Ovary (tissue), 9 donors: ENCODE results near the gene NGEF. TPM values are rescaled to one million over a fixed set of nuclear protein-coding genes. Genes with fewer than 3 reads are reported as not detected.

Experiments used
- DNase-seq, 5 donors: peaks; one replicate each; pipeline ENCODE4 v3.0.0-alpha.2; 2019 to 2020
- H3K27ac ChIP-seq, 2 donors: fragments of 200-600 bp; one replicate each; pipeline versions ENCODE4 v1.5.1 to v1.8.0; 2019 to 2022
- H3K27me3 ChIP-seq: fragments of 200-600 bp; one replicate; pipeline ENCODE4 v1.8.0; 2022
- H3K36me3 ChIP-seq: fragments of 200-600 bp; sonication (generic); one replicate; pipeline ENCODE4 v1.5.1; 2019
- H3K4me1 ChIP-seq: one replicate; pipeline ENCODE4 v1.8.1; 2013; ENCODE audit warnings: mild to moderate bottlenecking, moderate library complexity; ENCODE audit not compliant: insufficient read depth
- H3K4me3 ChIP-seq: fragments of 200-600 bp; sonication (generic); one replicate; pipeline ENCODE4 v1.5.1; 2017
- H3K9me3 ChIP-seq, 2 donors: fragments of 200-600 bp in 1 of 2; sonication (generic) in 1 of 2; one replicate each; pipeline versions ENCODE4 v1.5.1 to v1.8.1; 2013 to 2019; ENCODE audit warnings: mild to moderate bottlenecking in 1 of 2, moderate library complexity in 1 of 2
- CTCF ChIP-seq, 3 donors: fragments of 450-650 bp in 2 of 3; fragments of 200-600 bp in 1 of 3; IDR thresholded peaks; one replicate each; pipeline versions ENCODE4 v1.5.1 to v1.8.0; 2016 to 2022; ENCODE audit warnings: antibody characterized with exemption in 3 of 3, mild to moderate bottlenecking in 1 of 3
- EP300 ChIP-seq: sonication (generic); formaldehyde crosslinking; IDR thresholded peaks from one replicate; pipeline ENCODE4 v1.6.1; 2017; ENCODE audit warnings: antibody characterized with exemption
- POLR2A ChIP-seq: fragments of 450-650 bp; IDR thresholded peaks from one replicate; pipeline ENCODE4 v1.6.1; 2017; ENCODE audit warnings: antibody characterized with exemption, mild to moderate bottlenecking, moderate library complexity
- WGBS, 3 donors: extraction: QIAGEN DNeasy Blood & Tissue Kit in 1 of 3; methylation state at CpG; one replicate each; pipeline versions ENCODE4 v1.1.5 to v1.1.7; 2013 to 2017; 5-methylcytosine and 5-hydroxymethylcytosine counted together
- intact Hi-C, 4 donors: fragments of 100-400 bp; cut with DNase I; formaldehyde crosslinking; loops; one replicate each; pipeline versions ENCODE4 v1.11.0 to v1.15.1; 2022 to 2023
- polyA plus RNA-seq, 2 donors: library from polyadenylated mRNA; stranded (reverse); fragments of 200-250 nt in 1 of 2; fragments of 350-450 nt in 1 of 2; fragmentation: Illumina TruSeq in 1 of 2; extraction: RNeasy Lipid Tissue Mini Kit (QIAGEN cat#74804) in 1 of 2; gene quantifications; one replicate each; pipeline ENCODE4 v1.2.3, GENCODE V29; 2013 to 2014
- total RNA-seq, 7 donors: library from RNA; depleted of rRNA in 2 of 7; stranded (reverse); fragments of >200 nt in 2 of 7; fragmentation: NEBNext Ultra II Directional in 3 of 7; extraction: Animal tissue kit (Norgen Biotek cat#: 25700) in 3 of 7; gene quantifications; one replicate each; pipeline versions ENCODE4 v1.1.0 to v1.2.4, GENCODE V29; 2016 to 2023
- donor health status: DM: no; HTN: no; CAD: no; lungs with moderate emphysema.
- donor health status: DM: no; HTN: no; CAD: no.
- donor health status: Bipolar disorder and iron deficiency.
- donor health status: DM: yes; HTN: yes; CAD: no.
- donor health status: DM: no; HTN: no; CAD: no.
- donor health status: DM: yes; HTN: yes; CAD: no.

NGEF gene
- total and polyA plus RNA-seq, 9 donors, result 0.18 to 3.1 (median 0.80) TPM

GRCh38 chr2:232937278-232937906 is 75.7 kb downstream of the NGEF start:
- 42 to 49% (median 46%) methylated on average over 5 of the region's 5 CpGs for WGBS, 3 donors
- TF ChIP-seq CTCF (IDR thresholded peaks at IDR 0.05) (no peak), POLR2A (no peak), EP300 (no peak)
- intact Hi-C loops, result no loop called here

GRCh38 chr2:232931636-232932035 is 81.4 kb downstream of the NGEF start:
- TF ChIP-seq CTCF (IDR thresholded peaks at IDR 0.05), result no peak
- no peak for TF ChIP-seq EP300
- TF ChIP-seq POLR2A, result no peak
- H3K4me1 ChIP-seq, result peaks cover 3% of the 10 kb centered on the region
- intact Hi-C loops, result no loop called here
- no peak overlapping the region for H3K4me3 ChIP-seq
- WGBS, 3 donors, result 57 to 67% (median 67%) methylated on average over 4 of the region's 4 CpGs
- H3K36me3 ChIP-seq, result no peaks in the 10 kb centered on the region
- no peak for DNase-seq
- H3K27me3 ChIP-seq, result no peaks in the 10 kb centered on the region
- H3K9me3 ChIP-seq, result peaks cover 0 to 4% of the 10 kb centered on the region in 2 donors
- H3K27ac ChIP-seq, result no peak overlapping the region

More at GRCh38 chr2:232937278-232937906, 75.7 kb downstream of the NGEF start:
- Histone ChIP-seq H3K27me3 (no peaks in the 10 kb centered on the region), H3K4me1 (no peaks in the 10 kb centered on the region), H3K4me3 (no peak overlapping the region), H3K27ac (no peak overlapping the region), H3K36me3 (no peaks in the 10 kb centered on the region), H3K9me3 (no peaks in the 10 kb centered on the region)
- DNase-seq, result no peak

GRCh38 chr2:232930059-232930400 is 83.0 kb downstream of the NGEF start:
- intact Hi-C loops, result no loop called here
- DNase-seq, result no peak
- H3K27me3 ChIP-seq, result no peaks in the 10 kb centered on the region
- TF ChIP-seq EP300 (no peak), CTCF (IDR thresholded peaks at IDR 0.05) (no peak), POLR2A (no peak)
- H3K4me1 ChIP-seq, result peaks cover 3% of the 10 kb centered on the region
- WGBS, 3 donors, result 87 to 90% (median 87%) methylated on average over 8 of the region's 8 CpGs
- no peaks in the 10 kb centered on the region for H3K36me3 ChIP-seq
- peaks cover 0 to 4% of the 10 kb centered on the region in 2 donors for H3K9me3 ChIP-seq
- no peak overlapping the region for H3K27ac ChIP-seq
- H3K4me3 ChIP-seq, result no peak overlapping the region

GRCh38 chr2:232929303-232930058 is 83.6 kb downstream of the NGEF start:
- intact Hi-C loops, result no loop called here
- no peak overlapping the region for H3K27ac ChIP-seq
- WGBS, 3 donors, result 70 to 79% (median 72%) methylated on average over 9 of the region's 9 CpGs
- H3K36me3 ChIP-seq, result no peaks in the 10 kb centered on the region
- peaks cover 3% of the 10 kb centered on the region for H3K4me1 ChIP-seq
- DNase-seq, result no peak
- no peak for TF ChIP-seq CTCF (IDR thresholded peaks at IDR 0.05)
- no peak for TF ChIP-seq EP300
- TF ChIP-seq POLR2A, result no peak
- no peak overlapping the region for H3K4me3 ChIP-seq
- H3K9me3 ChIP-seq, result peaks cover 0 to 5% of the 10 kb centered on the region in 2 donors
- no peaks in the 10 kb centered on the region for H3K27me3 ChIP-seq
